H9 (cell line): ENCODE data around the gene GID8. TPM values are rescaled to one million over a fixed set of nuclear protein-coding genes. Genes with fewer than 3 reads are reported as not detected.

Experiments
- DNase-seq: peaks from one replicate; pipeline ENCODE4 v3.0.0-alpha.2; 2017
- H2AFZ ChIP-seq: one replicate; pipeline ENCODE4 v1.6.1; 2013; ENCODE audit warnings: mild to moderate bottlenecking, low read length, control low read depth, moderate library complexity
- H2AK5ac ChIP-seq: 2 replicates; pipeline ENCODE4 v1.6.1; 2013; ENCODE audit warnings: low read length, control low read depth, mixed read lengths; ENCODE audit not compliant: insufficient read length
- H2BK120ac ChIP-seq: one replicate; pipeline ENCODE4 v1.6.1; 2013; ENCODE audit warnings: low read depth, mild to moderate bottlenecking, low read length, control low read depth, inconsistent platforms; ENCODE audit not compliant: poor library complexity, severe bottlenecking
- H2BK12ac ChIP-seq: 2 replicates; pipeline ENCODE4 v1.6.1; 2013; ENCODE audit warnings: low read length, control low read depth, mixed read lengths, low read depth; ENCODE audit not compliant: insufficient read length
- H2BK15ac ChIP-seq: 2 replicates; pipeline ENCODE4 v1.6.1; 2013; ENCODE audit warnings: low read depth, low read length, control low read depth
- H2BK20ac ChIP-seq: one replicate; pipeline ENCODE4 v1.6.1; 2013; ENCODE audit warnings: low read depth, mild to moderate bottlenecking, low read length, control low read depth, inconsistent platforms; ENCODE audit not compliant: poor library complexity, severe bottlenecking
- H2BK5ac ChIP-seq: 2 replicates; pipeline ENCODE4 v1.6.1; 2013; ENCODE audit warnings: low read length, control low read depth, mixed read lengths; ENCODE audit not compliant: insufficient read length
- H3K14ac ChIP-seq: 2 replicates; pipeline ENCODE4 v1.6.1; 2013; ENCODE audit warnings: low read length, control low read depth; ENCODE audit not compliant: insufficient read depth
- H3K18ac ChIP-seq: 2 replicates; pipeline ENCODE4 v1.6.1; 2013; ENCODE audit warnings: low read depth, mild to moderate bottlenecking, mixed read lengths, low read length, control low read depth; ENCODE audit not compliant: insufficient read length
- H3K23ac ChIP-seq: 2 replicates; pipeline ENCODE4 v1.6.1; 2013; ENCODE audit warnings: low read length, control low read depth, mixed read lengths, low read depth; ENCODE audit not compliant: insufficient read length
- H3K23me2 ChIP-seq: 2 replicates; pipeline ENCODE4 v1.6.1; 2013; ENCODE audit warnings: low read depth, mild to moderate bottlenecking, mixed read lengths, low read length, control low read depth; ENCODE audit not compliant: insufficient read length, poor library complexity, severe bottlenecking
- H3K27ac ChIP-seq: 2 replicates; pipeline ENCODE4 v1.5.1; 2013; ENCODE audit warnings: low read length, control low read depth, mixed read lengths, low read depth; ENCODE audit not compliant: insufficient read length
- H3K27me3 ChIP-seq: 2 replicates; pipeline ENCODE4 v1.6.1; 2013; ENCODE audit warnings: low read length, control low read depth, inconsistent platforms; ENCODE audit not compliant: insufficient read depth
- H3K4ac ChIP-seq: 2 replicates; pipeline ENCODE4 v1.6.1; 2013; ENCODE audit warnings: low read depth, mild to moderate bottlenecking, control low read depth, inconsistent platforms, low read length, moderate library complexity
- H3K4me1 ChIP-seq: 2 replicates; pipeline ENCODE4 v1.6.1; 2013; ENCODE audit warnings: low read length, control low read depth, inconsistent platforms; ENCODE audit not compliant: insufficient read depth
- H3K4me2 ChIP-seq: 2 replicates; pipeline ENCODE4 v1.6.1; 2013; ENCODE audit warnings: low read length, control low read depth, mixed read lengths; ENCODE audit not compliant: insufficient read length, insufficient read depth
- H3K56ac ChIP-seq: 2 replicates; pipeline ENCODE4 v1.6.1; 2013; ENCODE audit warnings: low read depth, mild to moderate bottlenecking, mixed read lengths, low read length, control low read depth; ENCODE audit not compliant: insufficient read length
- H3K79me1 ChIP-seq: 2 replicates; pipeline ENCODE4 v1.6.1; 2013; ENCODE audit warnings: low read depth, mild to moderate bottlenecking, moderate library complexity, low read length, control low read depth, inconsistent platforms; ENCODE audit not compliant: insufficient read depth, poor library complexity, severe bottlenecking
- H3K79me2 ChIP-seq: 2 replicates; pipeline ENCODE4 v1.6.1; 2013; ENCODE audit warnings: low read length, control low read depth, inconsistent platforms; ENCODE audit not compliant: insufficient read depth
- H3K9ac ChIP-seq: 2 replicates; pipeline ENCODE4 v1.6.1; 2013; ENCODE audit warnings: low read length, control low read depth, mixed read lengths; ENCODE audit not compliant: insufficient read length; ENCODE audit errors: extremely low read depth
- H3K9me3 ChIP-seq: one replicate; pipeline ENCODE4 v1.6.1; 2013; ENCODE audit warnings: low read depth, low read length, inconsistent platforms; ENCODE audit not compliant: control insufficient read depth
- H3T11ph ChIP-seq: one replicate; pipeline ENCODE4 v1.6.1; 2013; ENCODE audit warnings: mild to moderate bottlenecking, low read length, control low read depth, inconsistent platforms
- H4K20me1 ChIP-seq: one replicate; pipeline ENCODE4 v1.6.1; 2013; ENCODE audit not compliant: control insufficient read depth, insufficient read length, insufficient read depth
- H4K5ac ChIP-seq: 2 replicates; pipeline ENCODE4 v1.6.1; 2013; ENCODE audit warnings: low read depth, mild to moderate bottlenecking, mixed read lengths, low read length, control low read depth; ENCODE audit not compliant: insufficient read length
- H4K8ac ChIP-seq: replicated peaks from 2 replicates; pipeline ENCODE4 v1.6.1; 2013; ENCODE audit warnings: low read length, control low read depth, mixed read lengths, low read depth; ENCODE audit not compliant: insufficient read length
- H4K91ac ChIP-seq: 2 replicates; pipeline ENCODE4 v1.6.1; 2013; ENCODE audit warnings: low read depth, mild to moderate bottlenecking, moderate library complexity, mixed read lengths, low read length, control low read depth; ENCODE audit not compliant: insufficient read length
- H3K27ac Mint-ChIP-seq, 3 experiments: 2 replicates in 2 of 3; 3 replicates in 1 of 3; pipeline ENCODE4 v1.8.0; 2020 to 2021; ENCODE audit warnings: mixed read lengths in 3 of 3, mild to moderate bottlenecking in 1 of 3, moderate library complexity in 1 of 3
- H3K27me3 Mint-ChIP-seq: 2 replicates; pipeline ENCODE4 v1.8.0; 2021; ENCODE audit warnings: low read depth, mild to moderate bottlenecking, moderate library complexity, mixed read lengths
- H3K36me3 Mint-ChIP-seq, 3 experiments: 2 replicates in 2 of 3; 3 replicates in 1 of 3; pipeline ENCODE4 v1.8.0; 2020 to 2021; ENCODE audit warnings: low read depth in 3 of 3, mixed read lengths in 3 of 3; ENCODE audit not compliant: insufficient read depth in 1 of 3
- H3K4me1 Mint-ChIP-seq, 2 experiments: 2 replicates each; pipeline ENCODE4 v1.8.0; 2020; ENCODE audit warnings: mixed read lengths in 2 of 2
- H3K4me3 Mint-ChIP-seq, 2 experiments: 2 replicates in 1 of 2; 3 replicates in 1 of 2; pipeline ENCODE4 v1.8.0; 2020 to 2021; ENCODE audit warnings: mild to moderate bottlenecking in 2 of 2, mixed read lengths in 2 of 2, moderate library complexity in 1 of 2
- H3K9me3 Mint-ChIP-seq, 2 experiments: 2 replicates in 1 of 2; 3 replicates in 1 of 2; pipeline ENCODE4 v1.8.0; 2020; ENCODE audit warnings: mild to moderate bottlenecking in 2 of 2, mixed read lengths in 2 of 2, moderate library complexity in 1 of 2
- WGBS: extraction: QIAGEN DNeasy Blood & Tissue Kit; methylation state at CpG from one replicate; pipeline ENCODE4 v1.1.7; 2013; ENCODE audit warnings: missing lambda C conversion rate, low lambda C conversion rate, mixed read lengths; ENCODE audit not compliant: insufficient read length; ENCODE audit errors: extremely low coverage; 5-methylcytosine and 5-hydroxymethylcytosine counted together
- total RNA-seq: library from RNA; stranded (reverse); gene quantifications from 2 replicates; pipeline ENCODE4 v1.2.1, GENCODE V29; 2021
- TF ChIP-seq, protein P1 (sequence below): fragments of 200-600 bp; sonication (generic); conservative IDR thresholded peaks from 3 replicates; pipeline ENCODE4 v1.8.0; 2021; ENCODE audit warnings: antibody characterized with exemption, mild to moderate bottlenecking

The GID8 gene
- total RNA-seq, 1 experiment from 2014 or later = 60.9 TPM

DNA sequence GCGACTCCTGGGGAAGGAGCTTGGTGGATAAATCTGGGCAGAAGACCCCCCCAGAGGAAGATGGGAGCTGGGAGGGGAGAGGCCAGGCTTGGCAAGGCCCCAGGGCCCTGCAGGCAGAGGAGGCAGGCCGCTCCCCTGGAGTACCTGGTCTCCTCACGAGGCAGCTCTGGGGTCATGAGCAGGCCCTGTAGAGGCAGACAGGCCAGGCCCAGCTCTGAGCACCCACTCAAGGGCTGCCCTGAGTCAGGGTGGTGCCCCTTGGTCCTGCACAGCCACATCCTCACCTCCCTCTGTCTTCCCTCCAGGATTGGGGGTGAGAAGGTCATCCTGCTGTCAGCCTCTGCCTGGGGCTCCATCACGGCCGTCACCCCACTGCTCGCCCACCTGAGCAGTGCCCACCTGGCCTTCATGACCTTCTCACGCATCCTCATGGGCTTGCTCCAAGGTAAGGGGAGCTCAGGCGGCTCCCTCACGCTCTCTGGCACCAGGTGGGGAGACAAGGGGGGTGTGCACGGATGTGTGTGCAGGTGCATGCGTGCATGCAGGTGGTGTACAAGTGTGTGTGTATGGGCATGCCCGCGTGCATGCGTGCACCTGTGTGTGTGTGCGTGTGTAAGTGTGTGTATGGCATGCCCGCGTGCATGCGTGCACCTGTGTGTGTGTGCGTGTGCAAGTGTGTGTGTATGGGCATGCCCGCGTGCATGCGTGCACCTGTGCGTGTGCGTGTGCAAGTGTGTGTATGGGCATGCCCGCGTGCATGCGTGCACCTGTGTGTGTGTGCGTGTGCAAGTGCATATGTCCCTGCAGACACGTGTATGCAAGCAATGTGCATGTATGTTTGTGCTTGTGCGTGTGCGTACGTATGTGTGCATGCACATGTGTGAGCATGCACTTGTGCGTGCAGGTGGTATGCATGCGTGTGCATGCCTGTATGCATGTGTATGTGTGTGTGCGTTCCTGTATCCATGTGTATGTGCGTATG, 19.5 kb downstream of the GID8 start:
- no peak overlapping the region for H3K18ac ChIP-seq
- Mint-ChIP-seq H3K4me1 (peaks cover 11 to 28% of the 10 kb centered on the region in 2 experiments), H3K9me3 (no peaks in the 10 kb centered on the region), H3K27me3 (no peaks in the 10 kb centered on the region; the same call in 1 of the 2 replicates), H3K4me3 (no peak overlapping the region; a peak in 1 of 5 replicates), H3K27ac (peak overlapping the region in 1 of 3 experiments; percentile 44; a peak in 1 of 7 replicates), H3K36me3 (peaks cover 2 to 10% (median 7%) of the 10 kb centered on the region in 3 experiments; a peak in 4 of 7 replicates)
- H3K4me2 ChIP-seq = no peak overlapping the region
- H3K23me2 ChIP-seq = peaks cover 7% of the 10 kb centered on the region
- H3K14ac ChIP-seq = no peak overlapping the region
- no peak overlapping the region for H3K9ac ChIP-seq
- H2BK5ac ChIP-seq = no peak overlapping the region
- no peak overlapping the region for H3K4ac ChIP-seq
- H2BK15ac ChIP-seq = no peak overlapping the region
- WGBS = no CpG with 5 or more reads among the region's 36 CpGs
- no peak overlapping the region for H3T11ph ChIP-seq
- TF ChIP-seq, protein P1, sequence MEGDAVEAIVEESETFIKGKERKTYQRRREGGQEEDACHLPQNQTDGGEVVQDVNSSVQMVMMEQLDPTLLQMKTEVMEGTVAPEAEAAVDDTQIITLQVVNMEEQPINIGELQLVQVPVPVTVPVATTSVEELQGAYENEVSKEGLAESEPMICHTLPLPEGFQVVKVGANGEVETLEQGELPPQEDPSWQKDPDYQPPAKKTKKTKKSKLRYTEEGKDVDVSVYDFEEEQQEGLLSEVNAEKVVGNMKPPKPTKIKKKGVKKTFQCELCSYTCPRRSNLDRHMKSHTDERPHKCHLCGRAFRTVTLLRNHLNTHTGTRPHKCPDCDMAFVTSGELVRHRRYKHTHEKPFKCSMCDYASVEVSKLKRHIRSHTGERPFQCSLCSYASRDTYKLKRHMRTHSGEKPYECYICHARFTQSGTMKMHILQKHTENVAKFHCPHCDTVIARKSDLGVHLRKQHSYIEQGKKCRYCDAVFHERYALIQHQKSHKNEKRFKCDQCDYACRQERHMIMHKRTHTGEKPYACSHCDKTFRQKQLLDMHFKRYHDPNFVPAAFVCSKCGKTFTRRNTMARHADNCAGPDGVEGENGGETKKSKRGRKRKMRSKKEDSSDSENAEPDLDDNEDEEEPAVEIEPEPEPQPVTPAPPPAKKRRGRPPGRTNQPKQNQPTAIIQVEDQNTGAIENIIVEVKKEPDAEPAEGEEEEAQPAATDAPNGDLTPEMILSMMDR = no peak
- H2BK20ac ChIP-seq = no peak overlapping the region
- H3K27me3 ChIP-seq = no peaks in the 10 kb centered on the region
- H3K23ac ChIP-seq = no peak overlapping the region
- H4K91ac ChIP-seq = no peak overlapping the region
- DNase-seq = no peak
- H3K9me3 ChIP-seq = no peaks in the 10 kb centered on the region
- H2BK12ac ChIP-seq = no peak overlapping the region
- H3K27ac ChIP-seq = no peak overlapping the region
- no peaks in the 10 kb centered on the region; the same call in 1 of the 2 replicates for H3K79me2 ChIP-seq
- H3K4me1 ChIP-seq = peaks cover 3% of the 10 kb centered on the region; the same call in 1 of the 2 replicates
- no peaks in the 10 kb centered on the region for H4K20me1 ChIP-seq
- H2AFZ ChIP-seq = no peak overlapping the region
- no peak overlapping the region for H2BK120ac ChIP-seq
- H4K8ac ChIP-seq = no peak overlapping the region
- no peaks in the 10 kb centered on the region for H3K79me1 ChIP-seq
- H2AK5ac ChIP-seq = no peak overlapping the region
- no peak overlapping the region for H3K56ac ChIP-seq
- no peak overlapping the region for H4K5ac ChIP-seq
